Posterior vena cava (tissue), 2 donors: ENCODE results near the gene LAP3. TPM values are rescaled to one million over a fixed set of nuclear protein-coding genes. Genes with fewer than 3 reads are reported as not detected.

ENCODE experiments used
- DNase-seq: peaks from one replicate; pipeline ENCODE4 v3.0.0-alpha.2; 2020; ENCODE audit warnings: low spot score
- intact Hi-C, 2 donors: fragments of 100-400 bp; cut with DNase I; formaldehyde crosslinking; loops; one replicate each; pipeline versions ENCODE4 v1.14.1 to v1.14.2; 2022 to 2023
- total RNA-seq, 2 donors: library from RNA; stranded (reverse); fragmentation: NEBNext Ultra II Directional; extraction: Animal tissue kit (Norgen Biotek cat#: 25700); gene quantifications; one replicate each; pipeline ENCODE4 v1.2.1, GENCODE V29; 2021
- donor health status: DM: yes; HTN: yes; CAD: no.
- donor health status: DM: yes; HTN: yes; CAD: no.

Gene LAP3
- total RNA-seq, 2 donors from 2014 or later: 70.4 to 72.4 TPM

GRCh38 chr4:17599826-17600225 lies 22.8 kb downstream of the LAP3 start:
- intact Hi-C loops: no loop called here
- DNase-seq: no peak

- intact Hi-C loops: no loop called here
- no peak for DNase-seq
These were observed 28.2 kb downstream of the LAP3 start for GRCh38 chr4:17605236-17605635.

GRCh38 chr4:17613761-17614415 lies 36.9 kb downstream of the LAP3 start:
- intact Hi-C loops: loop anchor here in 1 of 2 donors (5.0 kb wide), 1 partner anchor 37 kb away; the partner anchor contains the start of gene LAP3
- no peak for DNase-seq

GRCh38 chr4:17614416-17615299 lies 37.7 kb downstream of the LAP3 start, which contains the start of gene MED28:
MED28 (plus strand) TSS chr4:17614641; CDS start chr4:17614655, 14 bp downstream.
- intact Hi-C loops: loop anchor here in 1 of 2 donors (5.0 kb wide), 1 partner anchor 37 kb away; the partner anchor contains the start of gene LAP3
- DNase-seq: peak; percentile 99

- intact Hi-C loops: no loop called here
- no peak for DNase-seq
These were observed 39.3 kb downstream of the LAP3 start for GRCh38 chr4:17616283-17616682.

GRCh38 chr4:17618926-17619325 lies 41.9 kb downstream of the LAP3 start:
- DNase-seq: no peak
- intact Hi-C loops: no loop called here

GRCh38 chr4:17619416-17620105 lies 42.6 kb downstream of the LAP3 start:
- intact Hi-C loops: no loop called here

GRCh38 chr4:17623451-17624001 lies 46.5 kb downstream of the LAP3 start:
- intact Hi-C loops: no loop called here
- no peak for DNase-seq

More at GRCh38 chr4:17619416-17620105, 42.6 kb downstream of the LAP3 start:
- no peak for DNase-seq

GRCh38 chr4:17624821-17625220 lies 47.8 kb downstream of the LAP3 start:
- no peak for DNase-seq
- intact Hi-C loops: no loop called here

- intact Hi-C loops: no loop called here
- DNase-seq: no peak
These were observed 53.2 kb downstream of the LAP3 start for GRCh38 chr4:17630228-17630627.

- DNase-seq: no peak
- intact Hi-C loops: no loop called here
These were observed 56.6 kb downstream of the LAP3 start for GRCh38 chr4:17633600-17633999.

- no peak for DNase-seq
- intact Hi-C loops: loop anchor here (5.0 kb wide), 2 partner anchors 88 to 93 kb away; no protein-coding TSS in a partner anchor
These were observed 58.1 kb downstream of the LAP3 start for GRCh38 chr4:17635056-17635455.

GRCh38 chr4:17636341-17636695 lies 59.3 kb downstream of the LAP3 start:
- DNase-seq: no peak
- intact Hi-C loops: loop anchor here (5.0 kb wide), 2 partner anchors 89 to 94 kb away; no protein-coding TSS in a partner anchor

GRCh38 chr4:17636696-17637622 lies 60.0 kb downstream of the LAP3 start:
- intact Hi-C loops: loop anchor here (5.0 kb wide), 2 partner anchors 90 to 95 kb away; no protein-coding TSS in a partner anchor

GRCh38 chr4:17639136-17639535 lies 62.1 kb downstream of the LAP3 start:
- intact Hi-C loops: loop anchor here (5.0 kb wide), 2 partner anchors 92 to 97 kb away; no protein-coding TSS in a partner anchor
- no peak for DNase-seq

More at GRCh38 chr4:17636696-17637622, 60.0 kb downstream of the LAP3 start:
- DNase-seq: peak; percentile 94

- intact Hi-C loops: no loop called here
These were observed 65.4 kb downstream of the LAP3 start for GRCh38 chr4:17642398-17642783.

GRCh38 chr4:17646693-17647092 lies 69.7 kb downstream of the LAP3 start:
- intact Hi-C loops: no loop called here
- DNase-seq: no peak

More at GRCh38 chr4:17642398-17642783, 65.4 kb downstream of the LAP3 start:
- DNase-seq: no peak

GRCh38 chr4:17647176-17647806 lies 70.3 kb downstream of the LAP3 start:
- intact Hi-C loops: no loop called here
- no peak for DNase-seq
